NCI-H146 (cell line): ENCODE measurements around the gene RANBP17.
A peak's percentile ranks its signal among the peaks of the same experiment; 100 is the strongest.
"Not testable (repeated sequence)": the region's sequence is repeated elsewhere in the genome, so short reads cannot be mapped to it uniquely, and the experiment has no call there.

ENCODE experiments used
- DNase-seq: peaks from one replicate; lab custom pipeline; 2025; lab: John Stamatoyannopoulos, UW

RANBP17 gene

GRCh38 chr5:171155621-171156020 lies 293.8 kb downstream of the RANBP17 start:
- no peak for DNase-seq

DNA sequence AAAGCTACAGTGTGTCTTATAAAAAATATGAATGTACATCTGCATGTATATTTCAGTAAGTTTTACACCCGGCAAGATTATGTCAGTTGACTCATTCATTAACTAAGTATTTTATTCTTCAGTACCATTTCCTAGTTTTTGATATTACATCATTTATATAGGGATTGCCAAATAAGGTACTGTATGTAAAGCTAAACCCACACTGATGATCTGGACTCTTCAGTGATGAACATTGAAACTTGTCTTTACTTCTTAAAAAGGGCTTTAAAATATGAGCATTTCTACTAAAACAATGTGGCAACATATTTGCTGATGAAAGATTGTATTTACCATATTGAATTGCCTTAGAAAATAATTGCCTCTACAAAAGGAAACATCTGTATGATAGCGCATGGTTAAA lies 295.5 kb downstream of the RANBP17 start:
- no peak for DNase-seq

- DNase-seq, result peak; percentile 67
These were observed 296.0 kb downstream of the RANBP17 start for GRCh38 chr5:171157775-171158174.

DNA sequence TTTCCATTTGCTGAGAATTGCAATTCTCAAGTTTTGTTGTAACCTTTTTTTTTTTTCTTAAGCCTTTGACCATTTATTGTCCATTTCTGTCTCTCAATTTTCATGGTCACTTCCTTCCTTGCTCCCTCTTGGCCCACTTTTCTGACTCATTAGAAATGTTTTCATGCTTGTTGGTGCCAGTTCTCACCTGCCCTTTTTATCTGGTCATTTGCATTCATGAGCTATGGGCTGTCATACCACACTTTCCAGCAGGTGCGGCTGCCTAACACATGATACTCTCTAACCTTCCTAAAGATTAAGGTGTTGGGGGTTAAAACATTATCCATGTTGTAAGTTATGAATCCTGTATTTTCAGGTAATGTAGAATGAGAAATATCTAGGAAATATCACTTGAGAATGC lies 296.8 kb downstream of the RANBP17 start:
- peak; percentile 55 for DNase-seq

DNA sequence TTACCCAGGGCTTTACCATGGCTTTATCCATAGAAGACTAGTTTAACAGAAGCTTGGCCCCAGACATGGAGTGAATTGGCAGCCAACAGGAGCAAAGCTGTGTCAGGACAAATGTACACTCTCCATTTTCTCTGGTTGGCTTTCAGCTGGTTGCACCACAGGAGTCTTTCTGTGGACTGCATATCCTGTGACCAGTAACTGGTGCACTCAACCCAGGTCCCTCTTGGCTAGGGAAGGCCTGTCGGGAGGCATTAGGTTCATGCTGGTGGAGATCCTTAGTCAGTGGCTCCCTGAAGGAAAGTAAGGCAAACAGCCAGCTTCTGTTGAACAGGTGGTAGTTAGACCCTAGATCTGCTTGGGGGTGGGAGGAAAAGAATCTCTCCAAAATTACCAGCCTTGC lies 300.3 kb downstream of the RANBP17 start:
- DNase-seq, result peak; percentile 17

- peak; percentile 36 for DNase-seq
These were observed 300.8 kb downstream of the RANBP17 start for GRCh38 chr5:171162596-171162995.

GRCh38 chr5:171166766-171167165 lies 304.9 kb downstream of the RANBP17 start:
- peak; percentile 68 for DNase-seq

DNA sequence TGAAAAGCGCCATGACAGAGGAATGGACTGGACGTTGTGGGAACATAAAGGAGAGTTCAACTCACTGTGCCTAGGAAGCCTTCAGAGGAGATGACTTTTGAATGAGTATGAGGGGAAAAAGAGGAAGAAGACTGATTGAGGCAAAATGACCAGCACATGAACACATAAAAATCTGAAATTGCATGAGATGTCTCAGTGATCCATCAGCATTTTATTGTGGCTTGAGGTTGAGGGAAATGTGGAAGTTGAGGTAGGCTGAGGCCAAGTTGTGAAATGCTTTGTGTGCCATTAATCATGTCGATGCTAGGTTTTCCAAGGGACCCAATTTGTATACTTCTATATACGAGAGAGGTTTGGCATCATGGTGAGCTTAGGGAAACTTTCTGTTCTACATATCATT lies 306.4 kb downstream of the RANBP17 start:
- no peak for DNase-seq

- not testable (repeated sequence) for DNase-seq
These were observed 313.1 kb downstream of the RANBP17 start for GRCh38 chr5:171174960-171175359.

GRCh38 chr5:171175746-171176145 lies 313.9 kb downstream of the RANBP17 start:
- DNase-seq, result no peak

DNA sequence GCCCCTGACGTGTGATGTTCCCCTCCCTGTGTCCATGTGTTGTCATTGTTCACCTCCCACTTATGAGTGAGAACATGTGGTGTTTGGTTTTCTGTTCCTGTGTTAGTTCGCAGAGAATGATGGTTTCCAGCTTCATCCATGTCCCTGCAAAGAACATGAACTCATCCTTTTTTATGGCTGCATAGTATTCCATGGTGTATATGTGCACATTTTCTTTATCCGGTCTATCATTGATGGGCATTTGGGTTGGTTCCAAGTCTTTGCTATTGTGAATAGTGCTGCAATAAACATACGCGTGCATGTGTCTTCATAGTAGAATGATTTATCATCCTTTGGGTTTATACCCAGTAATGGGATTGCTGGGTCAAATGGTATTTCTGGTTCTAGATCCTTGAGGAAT lies 316.4 kb downstream of the RANBP17 start:
- DNase-seq, result not testable (repeated sequence)

- no peak for DNase-seq
These were observed 326.2 kb downstream of the RANBP17 start for GRCh38 chr5:171188016-171188415.

DNA sequence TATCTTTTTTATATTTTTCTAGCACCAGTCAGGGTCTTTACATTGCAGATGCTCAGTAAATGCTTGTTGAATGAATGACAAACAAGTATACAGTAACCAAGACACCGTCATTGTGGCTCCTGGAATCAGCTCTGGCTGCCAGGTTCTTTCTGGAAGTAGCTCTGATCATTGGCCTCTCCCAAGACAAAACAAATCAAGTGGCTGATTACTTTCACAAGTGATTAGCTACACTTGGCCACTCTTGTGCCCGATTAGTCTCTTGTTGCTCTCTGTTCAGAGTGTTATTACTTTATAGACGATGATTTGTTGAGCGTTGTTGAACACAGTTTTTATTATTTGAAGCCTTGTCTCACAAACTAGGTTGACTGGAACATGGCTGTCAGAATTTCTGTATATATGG lies 327.6 kb downstream of the RANBP17 start:
- DNase-seq, result no peak

GRCh38 chr5:171192111-171192510 lies 330.3 kb downstream of the RANBP17 start:
- DNase-seq, result no peak

GRCh38 chr5:171201310-171201709 lies 339.5 kb downstream of the RANBP17 start:
- DNase-seq, result peak; percentile 85

DNA sequence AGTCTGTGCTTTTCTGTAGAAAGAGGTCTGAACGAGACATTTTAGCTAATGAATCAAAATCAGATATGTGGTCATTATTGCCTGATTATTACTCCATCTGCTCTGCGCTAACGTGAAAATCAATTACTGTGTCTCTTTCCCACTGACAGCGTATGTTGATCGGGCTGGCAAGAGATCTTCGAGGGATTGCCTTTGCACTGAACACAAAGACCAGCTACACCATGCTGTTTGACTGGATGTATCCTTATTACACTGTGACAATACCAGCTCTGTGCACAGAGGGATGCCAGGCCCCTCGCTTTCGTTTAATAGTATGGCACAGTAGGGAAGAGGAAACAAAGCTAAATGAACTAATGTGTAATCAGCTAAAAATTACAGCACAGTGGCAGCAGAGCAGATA lies 343.6 kb downstream of the RANBP17 start:
- peak; percentile 91 for DNase-seq

DNA sequence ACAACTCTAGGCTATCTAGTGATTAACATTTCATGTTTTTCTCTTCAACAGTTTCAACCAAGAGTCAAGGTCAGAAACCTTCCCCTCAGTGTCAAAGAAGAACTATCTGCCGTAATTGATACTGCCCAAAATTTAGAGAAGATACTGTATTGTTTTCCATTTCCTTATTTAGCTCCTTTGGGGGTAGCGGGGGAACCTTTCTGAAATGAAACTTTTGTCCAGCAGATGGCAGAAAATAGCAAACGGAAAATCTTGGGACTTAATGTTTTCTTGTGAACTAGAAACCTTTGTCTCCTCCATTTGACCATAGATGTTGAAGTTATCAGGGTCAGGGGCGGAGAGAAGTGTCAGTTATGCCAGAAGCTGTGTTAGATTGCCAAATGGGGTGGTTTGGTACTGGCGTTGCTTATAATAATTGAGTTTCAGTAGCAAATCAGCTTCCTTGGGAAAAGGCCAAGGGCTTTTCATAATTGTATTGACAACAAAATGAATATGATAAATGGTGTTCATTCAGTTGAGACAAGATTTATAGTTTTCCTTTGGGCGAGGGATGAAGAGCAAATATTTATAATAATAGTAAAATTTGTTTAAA lies 345.5 kb downstream of the RANBP17 start:
- DNase-seq, result peak; percentile 17

DNA sequence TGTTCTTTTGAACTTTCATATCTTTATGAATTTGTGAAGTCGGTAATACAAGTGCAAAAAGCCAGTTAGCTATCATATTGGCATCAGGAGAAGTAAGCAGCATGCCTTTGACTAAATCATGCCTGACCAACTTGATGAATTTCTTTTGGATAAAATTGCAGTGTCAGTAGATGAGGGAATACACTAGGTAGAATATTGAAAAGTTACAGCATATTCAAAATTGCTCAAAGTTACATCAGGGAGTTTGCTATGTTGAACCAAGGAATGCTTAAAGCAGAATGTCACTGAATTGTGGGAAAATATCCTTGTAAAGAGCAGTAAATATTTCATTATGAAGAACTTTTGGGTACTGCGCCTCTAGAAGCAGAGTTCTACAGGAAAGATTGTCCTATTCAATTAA lies 360.1 kb downstream of the RANBP17 start:
- DNase-seq, result no peak

- DNase-seq, result no peak
These were observed 362.1 kb downstream of the RANBP17 start for GRCh38 chr5:171223927-171224326.

- DNase-seq, result no peak
These were observed 364.4 kb downstream of the RANBP17 start for GRCh38 chr5:171226096-171226754.

- no peak for DNase-seq
These were observed 365.0 kb downstream of the RANBP17 start for GRCh38 chr5:171226864-171227263.

DNA sequence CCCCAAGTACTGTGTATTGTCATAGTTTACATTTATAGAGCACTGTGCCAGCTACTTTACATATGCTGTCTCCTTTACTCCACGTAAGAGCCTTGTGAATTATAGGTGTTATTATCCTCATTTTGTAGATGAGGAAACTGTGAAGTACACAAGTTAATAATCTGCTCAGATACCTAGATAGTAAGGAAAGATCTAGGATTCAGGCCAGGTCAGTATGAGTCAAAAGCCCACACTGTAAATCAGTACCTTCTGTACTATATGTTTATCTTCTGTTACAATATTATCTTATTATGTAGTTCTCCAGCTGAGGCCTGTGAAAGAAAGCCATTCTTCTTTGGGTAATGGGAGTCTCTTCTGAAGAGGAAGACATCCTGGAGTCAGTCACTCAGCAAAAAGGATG lies 374.8 kb downstream of the RANBP17 start:
- DNase-seq, result no peak

DNA sequence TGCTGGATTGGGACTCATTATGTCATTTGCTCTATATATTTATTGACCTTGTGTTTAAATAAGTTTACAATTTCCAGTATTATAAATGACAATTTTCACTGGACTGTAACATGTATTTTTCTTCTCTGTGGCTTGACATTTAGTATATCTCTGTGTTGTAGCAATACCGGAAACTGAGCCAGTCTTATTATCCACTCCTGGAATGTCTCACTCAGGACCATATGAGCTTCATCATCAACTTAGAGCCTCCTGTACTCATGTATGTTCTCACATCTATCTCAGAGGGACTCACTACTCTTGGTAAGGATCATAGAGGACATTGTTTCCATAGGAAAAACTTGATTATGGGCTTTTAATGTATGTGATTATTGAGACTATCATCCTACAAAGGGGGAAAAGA lies 380.7 kb downstream of the RANBP17 start:
- no peak for DNase-seq

DNA sequence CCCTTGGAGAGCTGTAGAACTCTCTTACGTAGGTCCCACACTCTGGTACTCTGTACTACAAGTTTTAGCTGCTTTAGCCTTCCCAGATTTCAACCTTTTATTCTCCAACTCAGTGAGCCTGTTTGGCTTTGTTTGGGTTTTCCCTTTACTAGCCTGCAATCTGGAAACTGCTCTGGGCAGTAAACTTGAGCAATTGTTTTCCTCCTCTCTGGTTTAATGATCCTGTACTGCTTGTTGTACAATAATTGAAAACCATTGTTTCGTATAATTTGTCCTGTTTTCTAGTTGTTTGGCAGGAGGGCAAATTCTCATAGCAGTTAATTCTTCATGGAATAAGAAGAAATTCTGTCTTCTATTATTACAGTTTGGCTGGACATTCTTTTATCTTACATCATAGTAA lies 384.4 kb downstream of the RANBP17 start:
- no peak for DNase-seq
